Measurements from ENCODE around the gene RPP30.

The RPP30 gene

GRCh38 chr10:90849956-90850749 lies 21.6 kb upstream of the RPP30 start:
- Histone ChIP-seq H2AFZ (ENCODE audit: low read length) (no peak overlapping the region), H3K79me2 (ENCODE audit: insufficient read depth, low read length) (no peaks in the 10 kb centered on the region), H3F3A (ENCODE audit: insufficient read depth, low read length) (no peaks in the 10 kb centered on the region), H3K27me3 (ENCODE audit: insufficient read depth, low read length) (no peaks in the 10 kb centered on the region), H3K9me3 (ENCODE audit: low read length) (0 out of 2 replicates have a peak, but pooled peaks cover 2% of the 10 kb centered on the region), H3K27ac (ENCODE audit: low read depth, low read length, poor library complexity, severe bottlenecking) (no peak overlapping the region), H3K9me2 (ENCODE audit: low read depth, low read length) (no peaks in the 10 kb centered on the region), H4K20me1 (ENCODE audit: insufficient read depth, low read length) (no peaks in the 10 kb centered on the region), H3K9ac (ENCODE audit: low read length) (no peak overlapping the region), H3K36me3 (ENCODE audit: insufficient read depth, low read length) (no peaks in the 10 kb centered on the region), H3K4me2 (ENCODE audit: low read length) (no peak overlapping the region), H3K4me3 (ENCODE audit: low read depth, low read length, poor library complexity, severe bottlenecking) (no peak overlapping the region), H3K4me1 (ENCODE audit: insufficient read depth, low read length, severe bottlenecking) (no peaks in the 10 kb centered on the region)
- no peak for TF ChIP-seq EZH2 (IDR thresholded peaks at IDR 0.05; ENCODE audit: borderline replicate concordance, low read length)
- no peak for TF ChIP-seq CTCF (IDR thresholded peaks at IDR 0.05; ENCODE audit: low read length)

GRCh38 chr10:90855126-90855525 lies 16.6 kb upstream of the RPP30 start:
- no peak overlapping the region for H3K27ac ChIP-seq (ENCODE audit: low read depth, low read length, poor library complexity, severe bottlenecking)
- no peak overlapping the region for H3K4me2 ChIP-seq (ENCODE audit: low read length)
- no peak overlapping the region for H3K4me3 ChIP-seq (ENCODE audit: low read depth, low read length, poor library complexity, severe bottlenecking)

DNA sequence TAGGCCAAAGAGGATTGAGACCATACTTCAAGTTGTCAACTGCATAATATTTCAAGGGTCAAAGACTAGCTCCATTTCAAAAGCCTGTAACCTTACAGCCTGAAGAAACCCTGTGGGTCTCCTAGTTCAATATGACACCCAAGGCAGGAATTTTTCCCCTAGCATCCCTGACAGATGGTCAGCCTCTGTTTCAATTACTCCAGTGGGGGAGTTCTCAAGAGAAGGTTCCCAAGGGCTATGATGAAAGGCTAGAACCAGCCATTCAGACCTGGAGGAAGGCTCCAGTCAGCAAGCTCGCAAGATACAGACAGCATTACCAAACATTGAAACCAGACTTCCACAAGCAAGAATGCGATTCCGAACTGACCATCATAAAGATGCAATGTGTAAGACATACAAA lies 15.5 kb upstream of the RPP30 start:
- H3K36me3 ChIP-seq (ENCODE audit: insufficient read depth, low read length), result no peaks in the 10 kb centered on the region
- H3K4me3 ChIP-seq (ENCODE audit: low read depth, low read length, poor library complexity, severe bottlenecking), result no peak overlapping the region
- H3K4me1 ChIP-seq (ENCODE audit: insufficient read depth, low read length, severe bottlenecking), result peaks cover 3% of the 10 kb centered on the region
- H4K20me1 ChIP-seq (ENCODE audit: insufficient read depth, low read length), result no peaks in the 10 kb centered on the region
- TF ChIP-seq EZH2 (IDR thresholded peaks at IDR 0.05; ENCODE audit: borderline replicate concordance, low read length), result no peak
- TF ChIP-seq CTCF (IDR thresholded peaks at IDR 0.05; ENCODE audit: low read length), result no peak
- H3K9me3 ChIP-seq (ENCODE audit: low read length), result no peaks in the 10 kb centered on the region
- H2AFZ ChIP-seq (ENCODE audit: low read length), result no peak overlapping the region
- H3K9me2 ChIP-seq (ENCODE audit: low read depth, low read length), result no peaks in the 10 kb centered on the region
- no peak overlapping the region for H3K27ac ChIP-seq (ENCODE audit: low read depth, low read length, poor library complexity, severe bottlenecking)
- H3K79me2 ChIP-seq (ENCODE audit: insufficient read depth, low read length), result no peaks in the 10 kb centered on the region
- H3F3A ChIP-seq (ENCODE audit: insufficient read depth, low read length), result no peaks in the 10 kb centered on the region
- H3K4me2 ChIP-seq (ENCODE audit: low read length), result no peak overlapping the region
- H3K9ac ChIP-seq (ENCODE audit: low read length), result no peak overlapping the region
- H3K27me3 ChIP-seq (ENCODE audit: insufficient read depth, low read length), result no peaks in the 10 kb centered on the region

More at GRCh38 chr10:90855126-90855525, 16.6 kb upstream of the RPP30 start:
- no peaks in the 10 kb centered on the region for H3K27me3 ChIP-seq (ENCODE audit: insufficient read depth, low read length)
- TF ChIP-seq CTCF (IDR thresholded peaks at IDR 0.05; ENCODE audit: low read length) (no peak), EZH2 (IDR thresholded peaks at IDR 0.05; ENCODE audit: borderline replicate concordance, low read length) (no peak)
- no peaks in the 10 kb centered on the region for H3F3A ChIP-seq (ENCODE audit: insufficient read depth, low read length)
- no peak overlapping the region for H2AFZ ChIP-seq (ENCODE audit: low read length)
- H3K9ac ChIP-seq (ENCODE audit: low read length), result no peak overlapping the region
- 0 out of 2 replicates have a peak, but pooled peaks cover 2% of the 10 kb centered on the region for H3K9me3 ChIP-seq (ENCODE audit: low read length)
- H3K4me1 ChIP-seq (ENCODE audit: insufficient read depth, low read length, severe bottlenecking), result peaks cover 3% of the 10 kb centered on the region
- H3K36me3 ChIP-seq (ENCODE audit: insufficient read depth, low read length), result no peaks in the 10 kb centered on the region
- no peaks in the 10 kb centered on the region for H3K79me2 ChIP-seq (ENCODE audit: insufficient read depth, low read length)
- no peaks in the 10 kb centered on the region for H3K9me2 ChIP-seq (ENCODE audit: low read depth, low read length)
- H4K20me1 ChIP-seq (ENCODE audit: insufficient read depth, low read length), result no peaks in the 10 kb centered on the region
